DOHH2 (cell line): ENCODE results near the gene RASGRP2.

Experiments
- CTCF ChIP-seq: fragments of 200-600 bp; sonication (generic); IDR thresholded peaks from one replicate; pipeline ENCODE4 v1.5.1; 2014; ENCODE audit warnings: antibody characterized with exemption, mild to moderate bottlenecking, low read depth, low read length; ENCODE audit not compliant: poor library complexity, severe bottlenecking
- EZH2phosphoT487 ChIP-seq: fragments of 200-600 bp; sonication (generic); IDR thresholded peaks from 2 replicates; pipeline ENCODE4 v1.6.1; 2017; ENCODE audit warnings: borderline replicate concordance, mild to moderate bottlenecking, antibody characterized with exemption, low read length, moderate library complexity, mixed read lengths

GRCh38 chr11:64777449-64778222 lies 33.7 kb upstream of the RASGRP2 start:
- TF ChIP-seq CTCF (no peak), EZH2phosphoT487 (no peak)
